Measurements from ENCODE around the gene DTX4. TPM values are rescaled to one million over a fixed set of nuclear protein-coding genes. Genes with fewer than 3 reads are reported as not detected.

The DTX4 gene
- total RNA-seq, 2 experiments from 2014 or later, result 0.93 to 1.0 TPM

GRCh38 chr11:59193587-59194130 is 21.7 kb downstream of the DTX4 start:
- Histone ChIP-seq H3K4me3 (ENCODE audit: low read length) (no peak overlapping the region), H3K27ac (ENCODE audit: low read depth in 1 of 2, low read length in 2 of 2) (no peak overlapping the region), H3K9me3 (ENCODE audit: control insufficient read depth in 1 of 2, insufficient read depth in 1 of 2, low read length in 2 of 2) (no peaks in the 10 kb centered on the region), H3K36me3 (ENCODE audit: insufficient read depth, low read length) (no peaks in the 10 kb centered on the region), H3K27me3 (ENCODE audit: control insufficient read depth in 1 of 2, insufficient read depth in 2 of 2, low read length in 2 of 2) (no peaks in the 10 kb centered on the region), H3K4me1 (ENCODE audit: insufficient read depth, low read length) (no peaks in the 10 kb centered on the region)
- ChIA-PET POLR2A (interaction anchor here (0.5 kb wide), 1 partner anchor 223 kb away, joined by 3 read pairs; no protein-coding TSS in a partner anchor), CTCF (interaction anchor here (1.3 kb wide), 1 partner anchor 36 kb away, joined by 4 read pairs; no protein-coding TSS in a partner anchor)
- Mint-ChIP-seq H3K4me1 (ENCODE audit: low read depth) (no peaks in the 10 kb centered on the region), H3K9me3 (no peaks in the 10 kb centered on the region), H3K36me3 (ENCODE audit: low read depth) (peaks cover 4% of the 10 kb centered on the region), H3K27ac (no peak overlapping the region), H3K27me3 (no peaks in the 10 kb centered on the region), H3K4me3 (no peak overlapping the region)
- DNase-seq (no peak), ATAC-seq (ENCODE audit: poor library complexity) (no peak)
- intact Hi-C loops (cut with DNase I, micrococcal nuclease), result no loop called here
- no peak for TF ChIP-seq CTCF (IDR thresholded peaks at IDR 0.05)

DNA sequence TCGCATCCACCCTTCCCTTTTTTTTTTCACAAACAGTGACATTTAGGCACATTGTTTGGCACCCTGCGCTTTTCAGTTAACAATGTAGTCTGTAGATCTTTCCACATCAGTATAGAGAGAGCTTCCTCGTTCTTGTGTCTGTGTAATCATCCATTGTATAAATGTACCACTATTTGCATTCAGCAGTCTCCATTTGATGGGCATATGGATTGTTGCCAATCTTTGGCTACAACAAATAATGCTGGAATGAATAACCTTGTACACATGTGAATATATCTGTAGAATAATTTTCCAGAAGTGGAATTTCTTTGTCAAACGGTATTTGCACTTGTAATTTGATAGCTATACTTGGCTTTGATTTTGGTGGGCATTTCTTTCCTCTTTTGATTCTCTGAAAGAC is 23.7 kb downstream of the DTX4 start:
- ChIA-PET POLR2A (no interaction called here), CTCF (no interaction called here)
- Mint-ChIP-seq H3K4me3 (no peak overlapping the region), H3K9me3 (no peaks in the 10 kb centered on the region), H3K27ac (no peak overlapping the region), H3K36me3 (ENCODE audit: low read depth) (peaks cover 4% of the 10 kb centered on the region), H3K4me1 (ENCODE audit: low read depth) (peaks cover 12% of the 10 kb centered on the region), H3K27me3 (no peaks in the 10 kb centered on the region)
- Histone ChIP-seq H3K4me3 (ENCODE audit: low read length) (no peak overlapping the region), H3K9me3 (ENCODE audit: control insufficient read depth in 1 of 2, insufficient read depth in 1 of 2, low read length in 2 of 2) (no peaks in the 10 kb centered on the region), H3K4me1 (ENCODE audit: insufficient read depth, low read length) (no peaks in the 10 kb centered on the region), H3K27me3 (ENCODE audit: control insufficient read depth in 1 of 2, insufficient read depth in 2 of 2, low read length in 2 of 2) (no peaks in the 10 kb centered on the region), H3K27ac (ENCODE audit: low read depth in 1 of 2, low read length in 2 of 2) (no peak overlapping the region), H3K36me3 (ENCODE audit: insufficient read depth, low read length) (no peaks in the 10 kb centered on the region)
- no peak for TF ChIP-seq CTCF (IDR thresholded peaks at IDR 0.05)
- intact Hi-C loops (cut with DNase I, micrococcal nuclease), result no loop called here
- ATAC-seq (ENCODE audit: poor library complexity), result no peak
- no peak for DNase-seq

GRCh38 chr11:59196777-59197176 is 24.8 kb downstream of the DTX4 start:
- Mint-ChIP-seq H3K9me3 (no peaks in the 10 kb centered on the region), H3K27ac (no peak overlapping the region), H3K27me3 (no peaks in the 10 kb centered on the region), H3K4me1 (ENCODE audit: low read depth) (peaks cover 12% of the 10 kb centered on the region), H3K36me3 (ENCODE audit: low read depth) (peaks cover 4% of the 10 kb centered on the region), H3K4me3 (no peak overlapping the region)
- intact Hi-C loops (cut with DNase I, micrococcal nuclease), result no loop called here
- CTCF ChIA-PET, result no interaction called here
- Histone ChIP-seq H3K27ac (ENCODE audit: low read depth in 1 of 2, low read length in 2 of 2) (no peak overlapping the region), H3K27me3 (ENCODE audit: control insufficient read depth in 1 of 2, insufficient read depth in 2 of 2, low read length in 2 of 2) (no peaks in the 10 kb centered on the region), H3K36me3 (ENCODE audit: insufficient read depth, low read length) (no peaks in the 10 kb centered on the region), H3K4me1 (ENCODE audit: insufficient read depth, low read length) (no peaks in the 10 kb centered on the region), H3K4me3 (ENCODE audit: low read length) (no peak overlapping the region), H3K9me3 (ENCODE audit: control insufficient read depth in 1 of 2, insufficient read depth in 1 of 2, low read length in 2 of 2) (no peaks in the 10 kb centered on the region)
- DNase-seq, result no peak
- no peak for TF ChIP-seq CTCF (IDR thresholded peaks at IDR 0.05)
- POLR2A ChIA-PET, result no interaction called here
- ATAC-seq (ENCODE audit: poor library complexity), result no peak
